ENCODE results near the gene C2orf92.
A peak's percentile ranks its signal among the peaks of the same experiment; 100 is the strongest.

Gene C2orf92

GRCh38 chr2:97728091-97728731 is 58.7 kb downstream of the C2orf92 start:
- H3K36me3 ChIP-seq (replicated peaks), result no peaks in the 10 kb centered on the region
- in situ Hi-C loops (cut with HindIII; ENCODE audit: low pct_ligation_motif_present, low sequenced_read_pairs), result no loop called here
- no peak overlapping the region for H3K4me3 ChIP-seq (ENCODE audit: low read depth, low read length)
- no peak for DNase-seq
- no peak for TF ChIP-seq CTCF (IDR thresholded peaks at IDR 0.05; ENCODE audit: low read depth, low read length, missing control alignments)
- no peaks in the 10 kb centered on the region for H3K27me3 ChIP-seq (replicated peaks)
- no peak overlapping the region for H3K27ac ChIP-seq

- Histone ChIP-seq H3K27ac (no peak overlapping the region), H3K4me3 (ENCODE audit: low read depth, low read length) (no peak overlapping the region), H3K27me3 (replicated peaks) (no peaks in the 10 kb centered on the region), H3K36me3 (replicated peaks) (no peaks in the 10 kb centered on the region)
- in situ Hi-C loops (cut with HindIII; ENCODE audit: low pct_ligation_motif_present, low sequenced_read_pairs), result no loop called here
- peak; percentile 78 for DNase-seq
- TF ChIP-seq CTCF (IDR thresholded peaks at IDR 0.05; ENCODE audit: low read depth, low read length, missing control alignments), result no peak
Measured at GRCh38 chr2:97730245-97730644, 60.7 kb downstream of the C2orf92 start.

- no peaks in the 10 kb centered on the region for H3K36me3 ChIP-seq (replicated peaks)
- H3K27ac ChIP-seq, result no peak overlapping the region
- no peaks in the 10 kb centered on the region for H3K27me3 ChIP-seq (replicated peaks)
- no peak for DNase-seq
- H3K4me3 ChIP-seq (ENCODE audit: low read depth, low read length), result no peak overlapping the region
- in situ Hi-C loops (cut with HindIII; ENCODE audit: low pct_ligation_motif_present, low sequenced_read_pairs), result no loop called here
- TF ChIP-seq CTCF (IDR thresholded peaks at IDR 0.05; ENCODE audit: low read depth, low read length, missing control alignments), result no peak
Measured at GRCh38 chr2:97731274-97732020, 61.9 kb downstream of the C2orf92 start.

- TF ChIP-seq CTCF (IDR thresholded peaks at IDR 0.05; ENCODE audit: low read depth, low read length, missing control alignments), result no peak
- Histone ChIP-seq H3K27ac (no peak overlapping the region), H3K4me3 (ENCODE audit: low read depth, low read length) (no peak overlapping the region), H3K36me3 (replicated peaks) (no peaks in the 10 kb centered on the region), H3K27me3 (replicated peaks) (no peaks in the 10 kb centered on the region)
- DNase-seq, result no peak
- in situ Hi-C loops (cut with HindIII; ENCODE audit: low pct_ligation_motif_present, low sequenced_read_pairs), result no loop called here
Measured at GRCh38 chr2:97732436-97733340, 63.2 kb downstream of the C2orf92 start.

GRCh38 chr2:97733341-97734035 is 64.0 kb downstream of the C2orf92 start:
- in situ Hi-C loops (cut with HindIII; ENCODE audit: low pct_ligation_motif_present, low sequenced_read_pairs), result no loop called here
- Histone ChIP-seq H3K36me3 (replicated peaks) (no peaks in the 10 kb centered on the region), H3K4me3 (ENCODE audit: low read depth, low read length) (no peak overlapping the region), H3K27me3 (replicated peaks) (no peaks in the 10 kb centered on the region), H3K27ac (no peak overlapping the region)
- no peak for TF ChIP-seq CTCF (IDR thresholded peaks at IDR 0.05; ENCODE audit: low read depth, low read length, missing control alignments)
- DNase-seq, result no peak
